Amniotic stem cell (primary cell): ENCODE results near the gene PLEKHA5.

Source experiments
- DNase-seq: peaks from one replicate; lab custom pipeline; 2025; lab: John Stamatoyannopoulos, UW

PLEKHA5 gene

GRCh38 chr12:19234981-19235871 is 105.7 kb downstream of the PLEKHA5 start:
- DNase-seq, result no peak

GRCh38 chr12:19236656-19237055 is 107.1 kb downstream of the PLEKHA5 start:
- DNase-seq, result peak; percentile 45

- DNase-seq, result no peak
These were observed 109.0 kb downstream of the PLEKHA5 start for GRCh38 chr12:19238540-19238939.

GRCh38 chr12:19239102-19239501 is 109.6 kb downstream of the PLEKHA5 start:
- no peak for DNase-seq

- peak; percentile 62 for DNase-seq
These were observed 110.2 kb downstream of the PLEKHA5 start for GRCh38 chr12:19239616-19240234.

GRCh38 chr12:19242581-19242980 is 113.0 kb downstream of the PLEKHA5 start:
- DNase-seq, result no peak

GRCh38 chr12:19243551-19243950 is 114.0 kb downstream of the PLEKHA5 start:
- DNase-seq, result no peak

- no peak for DNase-seq
These were observed 114.8 kb downstream of the PLEKHA5 start for GRCh38 chr12:19244312-19244711.

- DNase-seq, result no peak
These were observed 115.6 kb downstream of the PLEKHA5 start for GRCh38 chr12:19245106-19245505.

- DNase-seq, result no peak
These were observed 116.1 kb downstream of the PLEKHA5 start for GRCh38 chr12:19245666-19246065.

GRCh38 chr12:19246933-19247332 is 117.4 kb downstream of the PLEKHA5 start:
- DNase-seq, result no peak

- DNase-seq, result no peak
These were observed 119.5 kb downstream of the PLEKHA5 start for GRCh38 chr12:19248929-19249602.

GRCh38 chr12:19251481-19252132 is 122.1 kb downstream of the PLEKHA5 start:
- DNase-seq, result no peak

- DNase-seq, result no peak
These were observed 130.6 kb downstream of the PLEKHA5 start for GRCh38 chr12:19260135-19260534.

GRCh38 chr12:19261773-19262172 is 132.2 kb downstream of the PLEKHA5 start:
- DNase-seq, result no peak

GRCh38 chr12:19263672-19264071 is 134.1 kb downstream of the PLEKHA5 start:
- DNase-seq, result no peak

GRCh38 chr12:19273482-19274330 is 144.2 kb downstream of the PLEKHA5 start:
- DNase-seq, result peak; percentile 66

- no peak for DNase-seq
These were observed 147.2 kb downstream of the PLEKHA5 start for GRCh38 chr12:19276767-19277166.

- DNase-seq, result no peak
These were observed 148.2 kb downstream of the PLEKHA5 start for GRCh38 chr12:19277711-19278110.

- no peak for DNase-seq
These were observed 148.9 kb downstream of the PLEKHA5 start for GRCh38 chr12:19278407-19278806.

- DNase-seq, result no peak
These were observed 152.7 kb downstream of the PLEKHA5 start for GRCh38 chr12:19282133-19282699.
